ENCODE measurements around the gene SIL1.

SIL1 gene

DNA sequence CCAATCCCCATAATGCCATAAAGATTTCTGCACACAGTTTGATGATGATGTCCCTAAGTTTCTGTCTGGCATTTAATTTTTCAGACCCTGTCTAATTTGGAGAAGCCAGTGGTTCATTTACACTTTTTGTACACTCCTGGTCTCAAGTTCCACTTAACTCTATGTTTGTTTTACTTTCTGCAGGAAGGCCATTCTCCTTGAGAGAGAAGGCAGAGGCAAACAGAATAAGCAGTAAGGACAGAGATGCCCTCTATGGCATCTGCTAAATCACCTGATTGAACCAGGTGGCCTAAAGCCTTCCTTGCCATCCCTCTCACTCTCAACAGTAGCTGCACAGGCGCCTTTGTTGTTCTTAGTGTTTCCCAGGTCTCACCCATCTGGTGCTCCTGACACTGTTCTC lies 236.9 kb downstream of the SIL1 start:
- H3K9me3 ChIP-seq (ENCODE audit: control insufficient read depth in 5 of 5, low read length in 5 of 5) = no peaks in the 10 kb centered on the region
- H3K4me1 ChIP-seq (ENCODE audit: control insufficient read depth in 5 of 5, insufficient read depth in 5 of 5, low read length in 5 of 5) = peaks cover 0 to 10% (median 4%) of the 10 kb centered on the region in 5 donors
- no peak overlapping the region for H3K9ac ChIP-seq (ENCODE audit: low read length in 5 of 5)
- no peak overlapping the region for H3K4me3 ChIP-seq (ENCODE audit: low read depth in 1 of 5, low read length in 5 of 5)
- no peaks in the 10 kb centered on the region for H3K36me3 ChIP-seq (ENCODE audit: control insufficient read depth in 5 of 5, insufficient read depth in 5 of 5, low read length in 5 of 5)
- H3K27ac ChIP-seq (ENCODE audit: low read depth, low read length) = no peak overlapping the region
- H3K27me3 ChIP-seq (ENCODE audit: control insufficient read depth in 5 of 5, insufficient read depth in 4 of 5, low read length in 5 of 5) = no peaks in the 10 kb centered on the region

GRCh38 chr5:138960145-138960692 lies 237.9 kb downstream of the SIL1 start:
- no peaks in the 10 kb centered on the region for H3K9me3 ChIP-seq (ENCODE audit: control insufficient read depth in 5 of 5, low read length in 5 of 5)
- H3K27ac ChIP-seq (ENCODE audit: low read depth, low read length) = no peak overlapping the region
- no peaks in the 10 kb centered on the region for H3K27me3 ChIP-seq (ENCODE audit: control insufficient read depth in 5 of 5, insufficient read depth in 4 of 5, low read length in 5 of 5)
- H3K4me3 ChIP-seq (ENCODE audit: low read depth in 1 of 5, low read length in 5 of 5) = no peak overlapping the region
- peaks cover 0 to 18% (median 11%) of the 10 kb centered on the region in 5 donors for H3K4me1 ChIP-seq (ENCODE audit: control insufficient read depth in 5 of 5, insufficient read depth in 5 of 5, low read length in 5 of 5)
- no peak overlapping the region for H3K9ac ChIP-seq (ENCODE audit: low read length in 5 of 5)
- no peaks in the 10 kb centered on the region for H3K36me3 ChIP-seq (ENCODE audit: control insufficient read depth in 5 of 5, insufficient read depth in 5 of 5, low read length in 5 of 5)

DNA sequence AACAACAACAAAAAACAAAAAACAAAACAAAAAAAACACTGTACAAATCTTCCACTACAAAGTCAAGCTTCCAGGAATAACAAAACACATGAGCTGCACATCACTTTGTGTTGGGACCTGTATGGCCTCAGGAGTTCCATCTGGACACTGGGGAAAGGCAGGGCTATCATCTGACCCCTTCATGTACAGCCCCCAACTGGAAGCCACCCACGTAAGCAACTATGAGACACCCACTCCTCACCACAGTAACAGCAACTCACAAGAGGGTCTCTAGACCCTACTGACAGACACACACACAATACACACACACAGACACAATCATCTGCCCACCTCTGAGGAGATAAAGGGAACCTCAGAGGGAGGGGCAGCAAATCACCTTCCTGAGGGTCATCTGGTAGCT lies 241.4 kb downstream of the SIL1 start:
- Histone ChIP-seq H3K27ac (ENCODE audit: low read depth, low read length) (no peak overlapping the region), H3K4me1 (ENCODE audit: control insufficient read depth in 5 of 5, insufficient read depth in 5 of 5, low read length in 5 of 5) (peaks cover 22 to 43% (median 41%) of the 10 kb centered on the region in 5 donors), H3K27me3 (ENCODE audit: control insufficient read depth in 5 of 5, insufficient read depth in 4 of 5, low read length in 5 of 5) (no peaks in the 10 kb centered on the region), H3K9me3 (ENCODE audit: control insufficient read depth in 5 of 5, low read length in 5 of 5) (no peaks in the 10 kb centered on the region), H3K9ac (ENCODE audit: low read length in 5 of 5) (no peak overlapping the region), H3K4me3 (ENCODE audit: low read depth in 1 of 5, low read length in 5 of 5) (no peak overlapping the region), H3K36me3 (ENCODE audit: control insufficient read depth in 5 of 5, insufficient read depth in 5 of 5, low read length in 5 of 5) (no peaks in the 10 kb centered on the region)

GRCh38 chr5:138955671-138956295 lies 242.4 kb downstream of the SIL1 start:
- Histone ChIP-seq H3K27ac (ENCODE audit: low read depth, low read length) (no peak overlapping the region), H3K9ac (ENCODE audit: low read length in 5 of 5) (no peak overlapping the region), H3K36me3 (ENCODE audit: control insufficient read depth in 5 of 5, insufficient read depth in 5 of 5, low read length in 5 of 5) (no peaks in the 10 kb centered on the region), H3K4me1 (ENCODE audit: control insufficient read depth in 5 of 5, insufficient read depth in 5 of 5, low read length in 5 of 5) (peaks cover 22 to 51% (median 46%) of the 10 kb centered on the region in 5 donors), H3K9me3 (ENCODE audit: control insufficient read depth in 5 of 5, low read length in 5 of 5) (no peaks in the 10 kb centered on the region), H3K27me3 (ENCODE audit: control insufficient read depth in 5 of 5, insufficient read depth in 4 of 5, low read length in 5 of 5) (no peaks in the 10 kb centered on the region), H3K4me3 (ENCODE audit: low read depth in 1 of 5, low read length in 5 of 5) (no peak overlapping the region)

- Histone ChIP-seq H3K9ac (ENCODE audit: low read length in 5 of 5) (no peak overlapping the region), H3K27me3 (ENCODE audit: control insufficient read depth in 5 of 5, insufficient read depth in 4 of 5, low read length in 5 of 5) (no peaks in the 10 kb centered on the region), H3K4me3 (ENCODE audit: low read depth in 1 of 5, low read length in 5 of 5) (no peak overlapping the region), H3K27ac (ENCODE audit: low read depth, low read length) (peak overlapping the region; percentile 69), H3K4me1 (ENCODE audit: control insufficient read depth in 5 of 5, insufficient read depth in 5 of 5, low read length in 5 of 5) (peaks cover 24 to 57% (median 52%) of the 10 kb centered on the region in 5 donors), H3K36me3 (ENCODE audit: control insufficient read depth in 5 of 5, insufficient read depth in 5 of 5, low read length in 5 of 5) (no peaks in the 10 kb centered on the region), H3K9me3 (ENCODE audit: control insufficient read depth in 5 of 5, low read length in 5 of 5) (no peaks in the 10 kb centered on the region)
These were observed 243.0 kb downstream of the SIL1 start for GRCh38 chr5:138955013-138955660.

- peaks cover 24 to 64% (median 57%) of the 10 kb centered on the region in 5 donors for H3K4me1 ChIP-seq (ENCODE audit: control insufficient read depth in 5 of 5, insufficient read depth in 5 of 5, low read length in 5 of 5)
- H3K9me3 ChIP-seq (ENCODE audit: control insufficient read depth in 5 of 5, low read length in 5 of 5) = no peaks in the 10 kb centered on the region
- no peaks in the 10 kb centered on the region for H3K36me3 ChIP-seq (ENCODE audit: control insufficient read depth in 5 of 5, insufficient read depth in 5 of 5, low read length in 5 of 5)
- no peak overlapping the region for H3K9ac ChIP-seq (ENCODE audit: low read length in 5 of 5)
- no peak overlapping the region for H3K4me3 ChIP-seq (ENCODE audit: low read depth in 1 of 5, low read length in 5 of 5)
- no peaks in the 10 kb centered on the region for H3K27me3 ChIP-seq (ENCODE audit: control insufficient read depth in 5 of 5, insufficient read depth in 4 of 5, low read length in 5 of 5)
- H3K27ac ChIP-seq (ENCODE audit: low read depth, low read length) = peak overlapping the region; percentile 69
These were observed 243.7 kb downstream of the SIL1 start for GRCh38 chr5:138954257-138955012.

DNA sequence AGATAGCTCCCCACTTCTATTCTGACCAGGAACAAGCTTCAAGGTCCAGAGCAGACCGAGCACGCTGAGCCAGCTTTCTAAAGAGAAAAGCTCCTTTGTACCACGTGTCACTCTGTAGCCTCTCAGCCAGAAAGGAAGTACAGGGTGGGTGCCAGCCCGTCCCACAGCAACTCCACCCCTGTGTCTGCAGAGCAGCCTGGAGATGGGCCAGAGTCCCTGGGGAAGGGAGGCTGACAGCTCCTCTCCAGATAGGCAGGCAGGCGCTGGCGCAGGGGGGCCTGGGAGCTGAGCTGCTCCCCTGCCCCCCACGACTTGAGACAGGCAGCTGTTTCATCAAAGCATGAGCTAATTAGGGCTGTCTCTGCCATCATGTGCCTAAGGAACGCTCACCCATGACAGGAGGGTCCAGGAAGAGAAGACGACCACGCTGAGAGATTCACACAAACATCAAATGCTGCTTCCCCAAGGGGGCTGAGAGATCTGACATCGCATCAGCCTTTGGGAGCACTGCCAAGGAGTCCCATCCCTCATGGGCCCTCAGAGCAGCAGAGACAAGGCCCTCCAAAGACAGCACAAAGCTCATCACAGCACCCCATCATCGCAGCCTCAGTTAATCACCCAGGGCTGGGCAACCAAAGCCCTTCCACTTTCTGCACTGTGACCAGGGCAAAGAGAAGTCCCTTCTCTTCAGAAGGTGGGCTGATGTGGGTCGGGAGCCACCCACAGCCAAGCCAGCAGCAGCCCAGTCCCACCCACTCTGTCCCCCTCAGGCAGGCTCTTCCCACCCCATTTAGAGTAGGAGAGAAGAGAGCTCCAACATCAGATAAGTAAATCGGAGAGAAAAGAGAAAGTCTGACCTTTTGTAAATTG lies 244.5 kb downstream of the SIL1 start:
- H3K9me3 ChIP-seq (ENCODE audit: control insufficient read depth in 5 of 5, low read length in 5 of 5) = no peaks in the 10 kb centered on the region
- no peaks in the 10 kb centered on the region for H3K27me3 ChIP-seq (ENCODE audit: control insufficient read depth in 5 of 5, insufficient read depth in 4 of 5, low read length in 5 of 5)
- peaks cover 24 to 72% (median 64%) of the 10 kb centered on the region in 5 donors for H3K4me1 ChIP-seq (ENCODE audit: control insufficient read depth in 5 of 5, insufficient read depth in 5 of 5, low read length in 5 of 5)
- H3K27ac ChIP-seq (ENCODE audit: low read depth, low read length) = peak overlapping the region; percentile 69
- peak overlapping the region in 3 of 5 donors; percentile 16 to 40 (median 20) for H3K4me3 ChIP-seq (ENCODE audit: low read depth in 1 of 5, low read length in 5 of 5)
- peaks cover 0 to under 1% (median 0%) of the 10 kb centered on the region in 5 donors for H3K36me3 ChIP-seq (ENCODE audit: control insufficient read depth in 5 of 5, insufficient read depth in 5 of 5, low read length in 5 of 5)
- peak overlapping the region in 4 of 5 donors; percentile 12 to 70 (median 23) for H3K9ac ChIP-seq (ENCODE audit: low read length in 5 of 5)

DNA sequence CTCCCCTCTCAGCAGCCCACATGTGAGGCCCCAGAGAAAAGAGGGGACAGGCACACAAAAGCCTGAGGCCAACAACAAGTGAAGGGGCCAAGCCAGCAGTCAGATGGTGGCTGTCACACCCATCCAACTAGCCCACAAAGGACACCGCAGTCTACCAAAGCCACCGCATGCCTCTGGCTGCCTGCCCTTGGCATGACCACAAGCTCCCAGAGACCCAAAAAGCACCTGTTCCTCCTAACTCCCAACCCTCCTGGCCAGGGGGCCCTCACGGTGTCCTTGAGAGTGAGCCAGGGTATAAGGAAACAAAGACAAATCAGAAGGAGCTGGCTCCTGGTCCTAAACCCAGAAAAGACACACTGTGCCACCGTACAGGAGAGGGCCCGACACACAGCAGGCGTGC lies 245.2 kb downstream of the SIL1 start:
- H3K36me3 ChIP-seq (ENCODE audit: control insufficient read depth in 5 of 5, insufficient read depth in 5 of 5, low read length in 5 of 5) = peaks cover 0 to 6% (median 0%) of the 10 kb centered on the region in 5 donors
- H3K4me3 ChIP-seq (ENCODE audit: low read depth in 1 of 5, low read length in 5 of 5) = peak overlapping the region in 3 of 5 donors; percentile 16 to 40 (median 20)
- no peaks in the 10 kb centered on the region for H3K9me3 ChIP-seq (ENCODE audit: control insufficient read depth in 5 of 5, low read length in 5 of 5)
- H3K4me1 ChIP-seq (ENCODE audit: control insufficient read depth in 5 of 5, insufficient read depth in 5 of 5, low read length in 5 of 5) = peaks cover 24 to 78% (median 71%) of the 10 kb centered on the region in 5 donors
- H3K27ac ChIP-seq (ENCODE audit: low read depth, low read length) = peak overlapping the region; percentile 69
- H3K9ac ChIP-seq (ENCODE audit: low read length in 5 of 5) = peak overlapping the region in 4 of 5 donors; percentile 12 to 70 (median 20)
- H3K27me3 ChIP-seq (ENCODE audit: control insufficient read depth in 5 of 5, insufficient read depth in 4 of 5, low read length in 5 of 5) = no peaks in the 10 kb centered on the region

DNA sequence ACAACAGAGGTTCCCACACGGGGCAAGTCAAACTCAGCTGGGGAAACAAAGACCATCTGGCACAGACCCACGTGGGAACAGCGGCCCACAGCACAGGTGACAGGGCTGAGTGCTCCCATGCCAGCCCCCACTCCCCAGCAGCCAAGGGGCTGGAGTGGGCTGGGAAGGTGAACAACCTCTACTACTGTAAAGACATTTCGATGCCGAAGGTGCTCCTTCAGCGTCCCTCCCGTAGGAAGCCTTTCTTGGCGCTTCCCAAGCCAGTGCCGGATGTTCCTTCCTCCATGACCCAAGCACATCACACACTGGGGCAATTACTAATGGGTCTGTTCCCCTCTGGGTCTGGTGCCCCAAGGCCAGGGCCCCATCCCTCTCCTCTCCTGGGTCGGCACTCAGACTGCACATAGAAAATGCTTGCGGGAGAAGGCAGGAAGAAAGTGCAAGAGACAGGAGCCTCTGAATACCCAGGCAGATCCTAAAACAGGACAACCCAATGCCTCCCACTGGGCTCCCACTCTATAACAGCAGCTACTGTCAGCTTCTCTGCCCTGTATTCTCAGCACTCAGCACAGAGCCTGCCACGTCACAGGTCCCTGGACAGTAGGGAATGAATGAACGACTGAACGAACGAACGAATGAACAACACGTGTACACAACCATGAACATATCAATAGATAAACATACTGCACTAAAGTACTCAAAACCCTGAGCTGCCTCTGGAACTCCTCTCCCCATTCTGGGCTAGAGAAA lies 246.0 kb downstream of the SIL1 start:
- peak overlapping the region; percentile 69 for H3K27ac ChIP-seq (ENCODE audit: low read depth, low read length)
- H3K27me3 ChIP-seq (ENCODE audit: control insufficient read depth in 5 of 5, insufficient read depth in 4 of 5, low read length in 5 of 5) = no peaks in the 10 kb centered on the region
- no peaks in the 10 kb centered on the region for H3K9me3 ChIP-seq (ENCODE audit: control insufficient read depth in 5 of 5, low read length in 5 of 5)
- peaks cover 0 to 13% (median 7%) of the 10 kb centered on the region in 5 donors for H3K36me3 ChIP-seq (ENCODE audit: control insufficient read depth in 5 of 5, insufficient read depth in 5 of 5, low read length in 5 of 5)
- peak overlapping the region in 1 of 5 donors; percentile 12 for H3K9ac ChIP-seq (ENCODE audit: low read length in 5 of 5)
- no peak overlapping the region for H3K4me3 ChIP-seq (ENCODE audit: low read depth in 1 of 5, low read length in 5 of 5)
- H3K4me1 ChIP-seq (ENCODE audit: control insufficient read depth in 5 of 5, insufficient read depth in 5 of 5, low read length in 5 of 5) = peaks cover 24 to 78% (median 72%) of the 10 kb centered on the region in 5 donors

All from subcutaneous abdominal adipose tissue (tissue), 5 donors.